Hypothalamus (tissue), 51 donors: ENCODE results near the gene GDF7.
"Not testable (repeated sequence)": the region's sequence is repeated elsewhere in the genome, so short reads cannot be mapped to it uniquely, and the experiment has no call there.

ENCODE experiments used
- DNase-seq, 51 donors: peaks; one replicate each; lab custom pipeline; 2025; lab: John Stamatoyannopoulos, UW

GDF7 gene

DNA sequence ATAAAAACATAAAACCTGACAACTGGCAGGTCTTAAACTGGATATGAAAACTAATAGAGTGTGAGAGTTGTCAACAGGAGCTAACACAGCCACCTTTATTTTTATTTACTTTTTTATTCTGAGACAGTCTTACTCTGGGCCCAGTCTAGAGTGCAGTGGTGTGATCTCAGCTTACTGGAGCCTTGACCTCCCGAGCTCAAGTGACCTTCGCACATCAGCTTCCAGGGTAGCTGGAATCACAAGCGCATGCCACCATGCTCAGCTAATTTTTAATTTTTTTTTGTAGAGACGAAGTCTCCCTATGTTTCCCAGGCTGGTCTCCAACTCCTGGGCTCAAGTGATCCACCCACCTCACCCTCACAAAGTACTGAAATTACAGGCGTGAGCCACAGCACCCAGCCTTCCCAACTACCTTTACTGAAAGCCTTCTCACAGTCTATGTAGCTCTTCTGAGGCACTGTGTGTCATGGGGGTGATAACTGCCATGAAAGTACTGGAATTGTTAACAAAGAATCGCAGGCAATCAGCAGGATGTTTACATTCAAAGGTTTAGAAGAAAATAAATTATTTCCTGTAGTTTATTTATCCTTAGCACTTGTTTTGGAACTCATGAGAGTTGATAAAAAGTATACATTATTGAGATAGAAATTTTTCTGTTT, 24.3 kb downstream of the GDF7 start:
- no peak for DNase-seq

DNA sequence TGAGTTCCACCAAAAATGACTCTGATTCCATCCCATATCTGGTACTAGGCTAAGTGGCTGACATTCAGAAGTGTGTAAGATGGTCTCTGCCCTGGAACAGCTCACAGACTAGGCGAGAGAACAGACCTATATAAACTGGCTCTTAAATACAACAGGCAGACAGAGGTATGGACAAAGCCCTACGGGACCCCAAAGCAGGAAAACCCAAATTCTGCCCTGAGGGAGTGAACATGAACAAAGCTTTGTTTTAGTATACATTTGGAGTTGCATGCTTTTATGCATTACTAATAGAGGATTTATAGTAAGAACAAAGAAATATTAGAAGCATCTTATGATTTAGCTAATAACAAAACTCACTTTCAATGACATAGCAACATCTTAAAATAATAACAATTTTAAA, 25.1 kb downstream of the GDF7 start:
- DNase-seq = no peak

DNA sequence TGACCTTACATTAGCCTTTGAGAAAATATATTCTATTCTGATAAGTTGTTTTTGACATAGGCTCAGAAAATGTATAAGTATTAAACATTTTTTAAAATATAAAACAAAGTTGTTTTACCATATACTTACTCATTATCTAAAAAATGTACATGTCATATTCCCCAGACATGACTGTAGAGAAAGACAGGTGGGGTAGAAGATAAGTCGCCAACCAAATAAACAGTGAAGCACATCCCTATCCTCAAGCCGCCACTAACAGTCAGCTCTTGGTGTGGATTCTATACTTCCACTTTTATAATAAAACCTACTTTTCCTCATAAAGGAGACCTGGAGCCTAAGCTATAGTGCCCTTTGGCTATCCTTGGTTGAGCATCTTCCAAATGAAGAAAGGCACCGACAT, 26.4 kb downstream of the GDF7 start:
- DNase-seq = no peak

DNA sequence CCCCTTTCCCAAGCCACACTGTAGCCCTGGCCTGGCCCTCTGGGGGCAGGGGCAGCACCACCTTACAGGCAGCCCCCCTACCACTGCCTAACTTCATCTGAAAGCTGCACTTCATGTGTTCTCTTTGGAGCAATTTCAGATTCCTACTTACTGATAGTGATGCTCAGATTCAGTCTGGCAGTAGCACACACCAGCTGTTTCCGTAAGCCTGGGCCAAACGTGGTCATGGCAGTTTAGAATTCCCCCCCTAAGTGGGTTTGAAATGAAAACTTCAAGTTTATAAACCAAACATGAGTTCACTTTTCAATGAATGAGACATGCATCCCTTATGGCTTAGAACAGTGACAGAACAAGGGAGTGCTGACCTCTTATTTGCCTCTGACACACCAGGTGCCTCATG, 29.4 kb downstream of the GDF7 start:
- no peak for DNase-seq

DNA sequence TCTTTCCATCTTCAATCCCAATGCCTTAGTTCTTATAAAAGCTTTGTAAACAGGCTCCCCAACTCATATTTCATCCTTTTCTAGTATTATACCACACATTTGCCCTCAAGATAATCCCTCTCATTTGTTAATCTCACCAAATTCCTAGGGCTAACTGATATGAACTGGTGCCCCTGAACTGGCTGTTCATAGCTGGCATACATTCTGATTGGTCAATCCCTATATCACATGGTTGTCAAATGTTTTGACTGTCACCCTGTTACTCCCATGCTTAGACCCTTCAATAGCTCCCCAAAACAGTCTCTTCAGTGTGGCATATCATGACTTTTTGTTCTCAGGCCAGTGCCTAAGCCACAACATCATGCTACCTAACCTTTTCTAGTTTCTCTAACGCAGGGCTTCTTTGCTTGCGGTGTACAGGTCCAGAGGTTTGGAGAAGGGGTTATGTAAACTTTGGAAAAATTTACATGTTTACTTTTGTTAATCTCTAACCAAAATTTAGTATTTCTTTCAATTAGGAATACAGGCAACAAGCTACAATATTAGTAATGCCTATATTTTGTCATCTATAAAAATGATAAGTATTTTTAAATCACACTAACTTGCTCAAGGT, 30.5 kb downstream of the GDF7 start:
- no peak for DNase-seq

DNA sequence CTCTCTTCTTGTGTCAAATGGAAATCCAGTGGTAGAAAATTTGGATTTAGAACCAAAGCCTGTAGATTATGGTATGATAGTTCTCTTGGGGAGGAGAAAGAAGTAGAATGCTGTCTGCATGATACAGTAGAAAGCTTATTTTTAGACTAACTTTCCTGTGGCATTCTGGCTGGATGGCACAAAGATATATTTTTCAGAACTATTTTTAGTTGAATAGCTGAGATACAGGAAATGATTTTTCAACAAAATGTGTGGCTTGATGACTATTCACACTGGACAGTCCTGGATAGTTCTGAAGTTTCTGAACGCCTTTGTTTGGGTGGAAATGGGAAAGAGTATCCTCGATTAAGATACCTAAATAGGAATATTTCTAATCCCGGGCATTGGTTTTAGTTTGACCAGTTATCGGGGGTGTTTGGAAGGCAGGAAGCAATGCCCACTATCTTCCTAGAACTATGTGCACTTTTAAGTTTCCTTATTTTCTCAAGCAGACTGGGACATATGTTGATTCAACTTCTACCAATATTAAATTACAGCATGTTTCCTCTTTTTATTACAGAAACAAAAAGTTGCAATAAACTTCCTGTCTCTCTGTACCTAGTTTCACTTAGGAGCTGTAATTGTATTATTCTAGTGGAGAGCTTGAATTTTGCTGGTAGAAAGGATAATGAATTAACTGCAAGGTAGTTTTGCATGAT, 32.1 kb downstream of the GDF7 start:
- no peak for DNase-seq

DNA sequence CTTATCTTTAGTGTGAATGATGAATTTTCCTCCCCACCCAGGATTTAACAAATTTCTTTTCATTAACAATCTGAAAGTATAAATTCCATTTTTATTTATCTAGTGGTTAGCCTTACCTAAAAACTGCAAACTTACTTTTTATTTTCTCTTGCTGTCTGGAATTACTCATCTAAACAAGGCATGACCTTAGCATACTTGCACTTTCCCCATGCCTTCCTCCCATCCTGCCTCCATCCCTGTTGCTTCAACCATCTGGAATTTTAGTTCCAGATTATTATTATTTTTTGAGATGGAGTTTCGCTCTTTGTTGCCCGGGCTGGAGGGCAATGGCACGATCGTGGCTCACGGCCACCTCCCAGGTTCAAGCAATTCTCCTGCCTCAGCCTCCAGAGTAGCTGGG, 35.6 kb downstream of the GDF7 start:
- DNase-seq = no peak

DNA sequence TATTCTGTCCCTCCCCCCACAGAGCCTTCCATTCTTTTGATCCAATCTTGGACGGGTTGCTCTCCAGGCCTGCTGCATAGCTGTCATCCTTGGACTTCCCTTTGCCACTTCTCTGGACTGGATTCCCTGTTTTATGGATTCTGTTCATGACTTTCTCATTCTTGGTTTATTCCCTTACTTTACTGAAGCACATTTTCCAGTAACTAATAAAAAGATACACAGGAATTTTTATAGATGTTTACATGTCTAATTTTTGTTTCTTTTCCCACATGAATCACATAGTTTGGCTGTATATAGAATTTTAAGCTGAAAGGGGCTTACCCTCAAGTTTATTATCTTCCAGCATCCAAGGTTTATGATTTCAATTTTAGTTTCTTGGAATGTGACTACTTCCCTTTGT, 37.9 kb downstream of the GDF7 start:
- DNase-seq = no peak

DNA sequence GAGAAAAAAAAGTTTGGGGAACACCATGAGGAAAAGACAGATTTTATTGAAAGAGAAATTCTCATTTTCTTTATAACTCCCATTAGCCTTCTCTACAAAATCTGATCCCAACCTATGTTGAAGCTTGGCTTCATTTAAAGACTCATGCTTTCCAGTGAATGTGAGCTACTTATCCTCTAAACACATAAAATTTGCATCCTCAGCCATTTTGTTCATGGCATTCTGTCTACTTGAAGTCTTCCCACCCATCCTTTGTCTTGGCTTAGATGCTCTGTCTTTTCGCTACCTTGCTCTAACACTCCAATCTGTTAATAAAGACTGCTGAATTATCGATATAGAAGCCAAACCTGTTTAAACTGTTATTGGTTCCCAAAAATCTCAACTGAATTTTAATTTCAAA, 39.3 kb downstream of the GDF7 start:
- no peak for DNase-seq

DNA sequence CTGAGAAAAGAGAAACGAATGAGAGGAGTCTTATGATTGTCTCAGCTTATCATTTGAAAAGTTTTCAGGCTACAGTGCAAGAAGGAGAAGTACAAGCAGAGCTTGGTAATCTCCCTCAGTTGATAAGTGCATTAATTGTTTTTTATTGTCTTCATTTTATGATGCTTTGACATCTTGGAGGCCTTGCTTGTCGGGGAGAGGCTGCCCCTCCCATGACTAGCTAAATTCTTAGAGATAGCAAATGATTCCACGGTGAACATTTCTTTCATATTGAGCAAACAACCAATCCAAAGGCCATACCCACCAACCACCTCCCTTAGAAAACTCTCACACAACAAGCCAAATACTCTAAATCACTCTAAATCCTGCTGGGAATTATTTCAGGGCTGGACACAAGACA, 39.8 kb downstream of the GDF7 start:
- no peak for DNase-seq

DNA sequence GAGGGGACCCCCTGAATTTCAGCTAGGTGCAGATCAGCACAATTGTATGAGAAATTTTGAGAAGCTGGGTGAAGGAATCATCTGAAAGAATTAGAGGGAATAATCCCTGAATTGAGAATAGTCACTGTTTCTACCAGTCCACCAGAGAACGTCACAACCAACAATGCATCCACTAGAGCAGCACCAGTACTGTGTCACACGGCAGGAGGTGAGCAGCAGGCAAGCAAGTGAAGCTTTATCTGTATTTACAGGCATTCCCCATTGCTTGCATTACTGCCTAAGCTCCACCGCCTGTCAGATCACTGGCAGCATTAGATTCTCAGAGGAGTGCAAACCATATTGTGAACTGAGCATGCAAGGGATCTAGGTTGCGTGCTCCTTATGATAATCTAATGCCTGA, 40.7 kb downstream of the GDF7 start:
- no peak for DNase-seq

DNA sequence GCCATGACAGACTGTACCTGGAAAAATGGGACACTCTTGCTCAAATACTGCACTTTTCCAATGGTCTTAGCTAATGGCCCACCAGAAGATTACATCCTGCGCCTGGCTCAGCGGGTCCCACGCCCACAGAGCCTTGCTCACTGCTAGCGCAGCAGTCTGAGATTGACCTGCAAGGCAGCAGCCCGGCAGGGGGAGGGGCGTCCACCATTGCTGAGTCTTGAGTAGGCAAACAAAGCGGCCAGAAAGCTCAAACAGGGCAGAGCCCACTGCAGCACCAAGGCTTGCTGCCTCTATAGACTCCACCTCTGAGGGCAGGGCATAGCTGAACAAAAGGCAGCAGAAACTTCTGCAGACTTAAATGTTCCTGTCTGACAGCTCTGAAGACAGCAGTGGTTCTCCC, 44.7 kb downstream of the GDF7 start:
- DNase-seq = not testable (repeated sequence)

DNA sequence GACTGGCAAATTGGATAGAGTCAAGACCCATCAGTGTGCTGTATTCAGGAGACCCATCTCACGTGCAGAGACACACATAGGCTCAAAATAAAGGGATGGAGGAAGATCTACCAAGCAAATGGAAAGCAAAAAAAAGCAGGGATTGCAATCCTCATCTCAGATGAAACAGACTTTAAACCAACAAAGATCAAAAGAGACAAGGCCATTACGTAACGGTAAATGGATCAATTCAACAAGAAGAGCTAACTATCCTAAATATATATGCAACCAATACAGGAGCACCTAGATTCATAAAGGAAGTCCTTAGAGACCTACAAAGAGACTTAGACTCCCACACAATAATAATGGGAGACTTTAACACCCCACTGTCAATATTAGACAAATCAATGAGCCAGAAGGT, 46.6 kb downstream of the GDF7 start:
- not testable (repeated sequence) for DNase-seq

DNA sequence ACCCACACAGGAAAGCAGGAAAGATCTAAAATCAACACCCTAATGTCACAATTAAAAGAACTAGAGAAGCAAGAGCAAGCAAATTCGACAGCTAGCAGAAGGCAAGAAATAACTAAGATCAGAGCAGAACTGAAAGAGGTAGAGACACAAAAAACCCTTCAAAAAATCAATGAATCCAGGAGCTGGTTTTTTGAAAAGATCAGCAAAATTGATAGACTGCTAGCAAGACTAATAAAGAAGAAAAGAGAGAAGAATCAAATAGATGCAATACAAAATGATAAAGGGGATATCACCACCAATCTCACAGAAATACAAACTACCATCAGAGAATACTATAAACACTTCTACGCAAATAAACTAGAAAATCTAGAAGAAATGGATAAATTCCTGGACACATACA, 47.5 kb downstream of the GDF7 start:
- DNase-seq = not testable (repeated sequence)

DNA sequence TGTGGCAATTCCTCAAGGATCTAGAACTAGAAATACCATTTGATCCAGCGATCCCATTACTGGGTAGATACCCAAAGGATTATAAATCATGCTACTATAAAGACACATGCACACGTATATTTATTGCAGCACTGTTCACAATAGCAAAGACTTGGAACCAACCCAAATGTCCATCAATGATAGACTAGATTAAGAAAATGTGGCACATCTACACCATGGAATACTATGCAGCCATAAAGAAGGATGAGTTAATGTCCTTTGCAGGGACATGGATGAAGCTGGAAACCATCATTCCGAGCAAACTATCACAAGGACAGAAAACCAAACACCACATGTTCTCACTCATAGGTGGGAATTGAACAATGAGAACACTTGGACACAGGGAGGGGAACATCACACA, 49.2 kb downstream of the GDF7 start:
- DNase-seq = not testable (repeated sequence)

DNA sequence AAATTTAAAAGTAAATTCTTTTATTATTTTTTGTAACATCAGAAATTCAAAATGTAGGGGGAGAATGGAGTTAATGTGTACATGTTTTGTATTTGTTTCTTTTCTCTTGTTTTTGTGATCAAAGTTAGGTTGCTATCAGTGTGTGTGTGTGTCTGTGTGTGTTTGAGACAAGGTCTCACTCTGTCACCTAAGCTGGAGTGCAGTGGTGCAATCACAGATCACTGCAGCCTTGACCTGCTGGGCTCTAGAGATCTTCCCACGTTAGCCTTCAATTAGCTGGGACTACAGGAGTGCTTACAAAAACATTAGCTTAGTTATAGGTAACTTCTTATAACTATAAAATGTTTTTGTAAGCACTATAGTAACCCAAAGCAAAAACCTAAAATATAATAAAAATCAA, 50.7 kb downstream of the GDF7 start:
- DNase-seq = no peak

DNA sequence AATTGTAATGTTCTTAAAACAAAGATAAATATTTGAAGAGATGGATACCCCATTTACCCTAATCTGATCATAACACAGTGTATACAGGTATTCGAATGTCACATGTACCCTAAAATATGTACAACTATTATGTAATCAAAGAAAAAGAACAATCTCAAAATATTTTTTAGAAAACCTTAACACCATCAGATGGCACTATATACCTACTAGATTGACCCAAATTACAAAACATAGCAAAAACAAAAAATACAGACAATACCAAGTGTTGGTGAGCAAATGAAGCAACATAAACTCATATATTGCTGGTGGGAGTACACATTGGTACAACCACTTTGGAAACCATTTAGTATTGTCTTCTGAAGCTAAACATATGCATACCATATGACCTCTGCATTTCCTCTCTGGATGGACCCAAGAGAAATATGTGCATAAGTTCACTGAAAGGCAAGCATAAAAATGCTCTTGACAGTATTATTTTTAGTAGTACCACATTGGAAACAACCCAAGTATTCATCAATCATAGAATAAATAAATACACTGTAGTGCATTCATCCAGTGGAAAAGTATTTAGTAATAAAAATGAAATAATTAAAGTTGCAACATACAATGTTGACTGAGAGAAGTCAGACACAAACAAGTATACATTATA, 55.8 kb downstream of the GDF7 start:
- no peak for DNase-seq

DNA sequence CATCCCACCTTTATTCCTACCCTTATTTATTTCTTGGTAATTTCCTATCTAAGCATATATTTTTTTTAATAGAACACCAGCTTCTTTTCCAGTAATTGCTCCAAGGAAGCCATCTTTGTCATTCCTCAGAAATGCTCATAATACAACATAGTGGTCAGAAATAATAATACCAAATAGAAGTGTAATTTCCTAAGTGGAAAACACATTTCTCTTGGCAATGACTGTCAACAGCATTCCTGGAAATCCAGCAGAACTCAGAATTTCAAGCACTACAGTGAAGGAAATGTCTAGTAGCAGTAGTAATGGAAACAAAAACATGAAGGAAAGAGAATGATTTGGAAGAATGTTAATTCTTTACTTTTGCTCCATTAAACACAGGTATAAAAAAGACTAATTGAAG, 56.6 kb downstream of the GDF7 start:
- no peak for DNase-seq

DNA sequence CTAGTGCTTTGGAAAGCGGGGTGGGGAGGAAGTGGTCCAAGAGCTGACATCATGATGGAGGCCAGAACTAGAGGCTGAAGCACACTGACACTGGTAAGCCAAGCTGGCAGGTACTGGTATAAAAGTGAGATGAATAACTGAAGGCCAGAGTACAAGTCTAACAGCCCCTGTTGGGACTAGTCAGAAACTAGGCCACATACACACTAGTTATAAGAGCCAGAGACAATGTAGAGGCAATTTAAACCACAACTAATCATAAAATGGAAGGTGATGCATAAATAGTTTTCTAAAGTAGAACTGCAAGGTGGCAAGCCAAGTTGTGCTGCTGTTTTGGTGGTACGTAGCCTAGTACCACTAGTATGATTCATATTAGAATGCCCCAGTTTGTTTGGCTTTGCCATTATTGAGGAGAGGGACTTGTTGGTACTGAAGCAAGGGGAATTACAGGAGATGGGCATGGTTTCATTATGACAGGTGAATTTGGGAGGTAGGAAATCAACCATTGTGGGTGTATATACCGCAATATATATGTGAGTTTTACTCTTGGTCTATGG, 57.6 kb downstream of the GDF7 start:
- DNase-seq = no peak

DNA sequence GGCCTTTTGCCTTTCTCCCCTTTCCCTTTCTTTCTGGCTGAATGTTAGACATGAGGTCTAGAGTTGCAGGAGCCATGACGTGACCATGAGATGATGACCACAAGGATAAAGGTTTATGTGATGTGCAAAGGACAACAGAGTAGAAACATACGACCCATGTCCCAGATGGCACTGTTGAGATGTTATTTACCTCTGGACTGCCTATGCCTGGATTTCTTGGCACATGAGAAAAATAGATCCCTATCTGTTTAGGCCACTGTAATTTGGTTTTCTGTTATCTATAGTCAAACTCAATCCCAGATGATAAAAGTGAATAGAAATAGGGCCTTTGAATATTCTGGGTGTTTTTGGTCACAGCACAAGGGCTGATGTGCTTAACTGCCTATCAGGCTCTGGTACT, 58.8 kb downstream of the GDF7 start:
- DNase-seq = no peak

DNA sequence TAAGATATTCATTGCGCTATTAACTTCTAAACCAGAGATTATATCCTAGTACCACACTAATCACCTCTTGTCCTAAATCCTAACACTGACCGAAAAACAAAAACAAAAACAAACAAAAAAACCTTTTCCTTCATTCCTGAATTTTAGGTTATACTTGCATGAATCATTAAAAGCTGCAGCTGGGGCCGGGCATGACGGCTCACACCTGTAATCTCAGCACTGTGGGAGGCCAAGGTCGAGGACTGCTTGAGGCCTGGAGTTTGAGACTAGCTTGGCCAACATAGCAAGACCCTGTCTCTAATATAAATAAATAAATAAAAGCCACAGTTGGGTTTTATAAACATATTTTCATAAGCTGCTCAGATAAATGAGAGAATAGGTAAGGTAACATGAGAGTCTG, 60.0 kb downstream of the GDF7 start:
- DNase-seq = no peak
